GM12878 (cell line): ENCODE results near the gene ZNFX1. TPM values are rescaled to one million over a fixed set of nuclear protein-coding genes. Genes with fewer than 3 reads are reported as not detected.

ENCODE experiments used
- ATAC-seq: fragments of 200-7000 bp; cut with Tn5 transposase; 3 replicates; pipeline ENCODE4 v1.9.1; 2020; ENCODE audit warnings: mild to moderate bottlenecking, moderate library complexity
- BruUV-seq: library from RNA; stranded (reverse); fragments of 400-500 nt; replicated peaks from 2 replicates; lab custom pipeline; 2021; lab: Mats Ljungman, UMichigan
- CTCF ChIA-PET: fragments of 300-600 bp; sonication (Branson Sonifier 250); formaldehyde crosslinking; extraction: SDS; loops from one replicate; lab custom pipeline; 2021; ENCODE audit warnings: inconsistent platforms; lab: Yijun Ruan, JAX
- POLR2A ChIA-PET: fragments of 350-600 bp; formaldehyde crosslinking; extraction: SDS; loops from one replicate; lab custom pipeline; 2021; ENCODE audit warnings: inconsistent platforms; lab: Charles Lee
- RAD21 ChIA-PET: fragments of 300-600 bp; sonication (Branson Sonifier 250); formaldehyde crosslinking; loops from one replicate; lab custom pipeline; 2023; ENCODE audit warnings: antibody characterized with exemption; ENCODE audit not compliant: unreplicated experiment; lab: Charles Lee
- SMC1A ChIA-PET: fragments of 300-600 bp; sonication (Branson Sonifier 250); formaldehyde crosslinking; loops from one replicate; lab custom pipeline; 2023; ENCODE audit not compliant: unreplicated experiment, uncharacterized antibody; lab: Charles Lee
- DNase-seq: peaks from one replicate; pipeline ENCODE4 v3.0.0-alpha.2; 2011; ENCODE audit warnings: low read depth, low spot score
- FAIRE-seq: peaks from 3 replicates; lab custom pipeline; 2011; peaks lifted over from hg19 to GRCh38; lab: Jason Lieb, UNC
- H2AFZ ChIP-seq: 2 replicates; pipeline ENCODE4 v1.6.0; 2011; ENCODE audit warnings: low read depth, low read length, control low read depth; ENCODE audit not compliant: control insufficient read depth
- H3K27ac ChIP-seq: 2 replicates; pipeline ENCODE4 v1.5.1; 2011; ENCODE audit warnings: control low read depth; ENCODE audit not compliant: control insufficient read depth, insufficient read depth
- H3K27me3 ChIP-seq, 2 experiments: replicated peaks in 1 of 2; 2 replicates each; pipeline versions ENCODE4 v1.6.0 to v1.6.1; 2011; ENCODE audit warnings: low read length in 1 of 2; ENCODE audit not compliant: control insufficient read depth in 2 of 2, insufficient read depth in 2 of 2
- H3K36me3 ChIP-seq, 2 experiments: 2 replicates each; pipeline ENCODE4 v1.5.1; 2011; ENCODE audit warnings: low read length in 1 of 2; ENCODE audit not compliant: control insufficient read depth in 2 of 2, insufficient read depth in 2 of 2
- H3K4me1 ChIP-seq: 2 replicates; pipeline ENCODE4 v1.6.1; 2011; ENCODE audit warnings: mild to moderate bottlenecking, low read length, moderate library complexity, mixed read lengths; ENCODE audit not compliant: control insufficient read depth, insufficient read depth
- H3K4me2 ChIP-seq: 2 replicates; pipeline ENCODE4 v1.6.0; 2011; ENCODE audit warnings: control low read depth; ENCODE audit not compliant: control insufficient read depth, insufficient read depth
- H3K4me3 ChIP-seq: fragments of 200-600 bp; sonication (generic); 2 replicates; pipeline ENCODE4 v1.5.1; 2016
- H3K79me2 ChIP-seq: 2 replicates; pipeline ENCODE4 v1.6.0; 2011; ENCODE audit warnings: low read length; ENCODE audit not compliant: control insufficient read depth, insufficient read depth
- H3K9ac ChIP-seq: 2 replicates; pipeline ENCODE4 v1.8.0; 2011; ENCODE audit warnings: low read length, control low read depth, mixed read lengths; ENCODE audit not compliant: control insufficient read depth, insufficient read depth
- H3K9me3 ChIP-seq: replicated peaks from 3 replicates; pipeline ENCODE4 v1.5.1; 2011; ENCODE audit warnings: mild to moderate bottlenecking, low read length; ENCODE audit not compliant: control insufficient read depth, insufficient read depth
- H4K20me1 ChIP-seq: 2 replicates; pipeline ENCODE4 v1.6.0; 2011; ENCODE audit not compliant: control insufficient read depth, insufficient read depth
- ETV6 ChIP-seq, 2 experiments: fragments of 450-650 bp in 1 of 2; IDR thresholded peaks in 1 of 2; conservative IDR thresholded peaks in 1 of 2; 2 replicates each; pipeline ENCODE4 v1.6.1; 2014; ENCODE audit warnings: antibody characterized with exemption in 1 of 2, borderline replicate concordance in 1 of 2, low read depth in 1 of 2, mild to moderate bottlenecking in 1 of 2, moderate library complexity in 1 of 2
- IKZF1 ChIP-seq: fragments of 450-650 bp; conservative IDR thresholded peaks from 2 replicates; pipeline ENCODE4 v1.6.1; 2017; ENCODE audit warnings: antibody characterized with exemption, mild to moderate bottlenecking
- IKZF2 ChIP-seq, 2 experiments: fragments of 450-650 bp; IDR thresholded peaks; 2 replicates each; pipeline ENCODE4 v1.6.1; 2017; ENCODE audit warnings: mild to moderate bottlenecking in 2 of 2, moderate library complexity in 2 of 2
- JUNB ChIP-seq: IDR thresholded peaks from 2 replicates; pipeline ENCODE4 v1.6.1; 2016; ENCODE audit warnings: antibody characterized with exemption, mild to moderate bottlenecking
- POU2F2 ChIP-seq: IDR thresholded peaks from 3 replicates; pipeline ENCODE4 v1.6.1; 2011; ENCODE audit warnings: low read depth, mild to moderate bottlenecking, low read length, borderline replicate concordance
- RUNX3 ChIP-seq: IDR thresholded peaks from 2 replicates; pipeline ENCODE4 v1.6.1; 2012; ENCODE audit warnings: low read length, inconsistent platforms
- STAT3 ChIP-seq: IDR thresholded peaks from 2 replicates; pipeline ENCODE4 v1.6.1; 2011; ENCODE audit warnings: low read depth, low read length, improper control_type of control experiment
- WGBS: methylation state at CpG from one replicate; pipeline ENCODE4 v1.1.6; 2016; ENCODE audit warnings: low lambda C conversion rate; ENCODE audit not compliant: insufficient replicate concordance, insufficient coverage; ENCODE audit errors: missing lambda C conversion rate; 5-methylcytosine and 5-hydroxymethylcytosine counted together
- in situ Hi-C: fragments of 300-500 bp; cut with MboI; formaldehyde crosslinking; loops from 9 replicates; pipeline ENCODE4 v1.14.3; 2018; ENCODE audit warnings: mixed read lengths
- intact Hi-C: fragments of 100-400 bp; cut with micrococcal nuclease; formaldehyde crosslinking; loops from one replicate; pipeline ENCODE4 v1.14.2; 2022; ENCODE audit not compliant: unreplicated experiment
- polyA plus RNA-seq, 11 experiments: library from polyadenylated mRNA; depleted of rRNA in 4 of 11; unstranded in 6 of 11; stranded (reverse) in 5 of 11; fragments of >200 nt; fragmentation: Nextera tagmentation in 4 of 11; fragmentation: Illumina TruSeq in 1 of 11; extraction: Ambion mirVana in 4 of 11; extraction: Trizol in 1 of 11; gene quantifications; 1 replicate in 1 of 11; 2 replicates in 10 of 11; pipeline versions ENCODE4 v1.2.1 to v1.2.3, GENCODE V29; 2011 to 2016; ENCODE audit warnings: inconsistent platforms in 2 of 11, missing spikeins in 2 of 11, low read depth in 1 of 11
- total RNA-seq, 4 experiments: library from RNA; depleted of rRNA in 3 of 4; stranded (reverse); fragments of >200 nt in 3 of 4; fragmentation: Illumina TruSeq in 1 of 4; extraction: Trizol in 1 of 4; gene quantifications; 2 replicates each; pipeline versions ENCODE4 v1.2.1 to v1.2.3, GENCODE V29; 2013 to 2021
- TF ChIP-seq, protein P1 (sequence below), 3 experiments: IDR thresholded peaks in 2 of 3; conservative IDR thresholded peaks in 1 of 3; 2 replicates each; pipeline ENCODE4 v1.5.1; 2011; ENCODE audit warnings: low read depth in 3 of 3, low read length in 3 of 3, mild to moderate bottlenecking in 3 of 3, control low read depth in 2 of 3, moderate library complexity in 2 of 3, inconsistent platforms in 1 of 3, mixed read lengths in 1 of 3; ENCODE audit not compliant: control insufficient read depth in 2 of 3, insufficient read depth in 1 of 3; ENCODE audit errors: extremely low read depth in 1 of 3
- TF ChIP-seq, protein P2 (sequence below): fragments of 450-650 bp; IDR thresholded peaks from 2 replicates; pipeline ENCODE4 v1.6.1; 2017; ENCODE audit warnings: mild to moderate bottlenecking, moderate library complexity

ZNFX1 gene
- total and polyA plus RNA-seq, 10 of the 15 experiments (the other 5 are each of a cell fraction or from before 2014, with no cell fraction given): 7.4 to 31.5 (median 25.6) TPM

- Histone ChIP-seq H3K9me3 (peaks cover 4% of the 10 kb centered on the region; the same call in 2 of the 3 replicates), H3K9ac (no peak overlapping the region), H4K20me1 (peaks cover 11% of the 10 kb centered on the region; the same call in 1 of the 2 replicates), H3K79me2 (peaks cover 81% of the 10 kb centered on the region), H3K36me3 (peaks cover 9 to 42% of the 10 kb centered on the region in 2 experiments), H3K4me3 (peak overlapping the region; percentile 4; the same call in 1 of the 2 replicates), H3K4me1 (peaks cover 21% of the 10 kb centered on the region), H3K4me2 (peak overlapping the region; percentile 58), H3K27me3 (no peaks in the 10 kb centered on the region), H2AFZ (no peak overlapping the region), H3K27ac (peak overlapping the region; percentile 24; the same call in 1 of the 2 replicates)
- no peak for DNase-seq
- 0% methylated on average over 1 of the region's 1 CpG for WGBS
- ChIA-PET RAD21 (interaction anchor here (0.6 kb wide), 1 partner anchor 54 kb away, joined by 3 read pairs; the partner anchor contains the start of gene DDX27), SMC1A (interaction anchor here (0.9 to 1.6 kb wide), 2 partner anchors 9 to 88 kb away, joined by 3 read pairs; no protein-coding TSS in a partner anchor), POLR2A (interaction anchor here (0.7 to 4.4 kb wide), 3 partner anchors 10 to 230 kb away, joined by 3 to 25 read pairs (median 3); no protein-coding TSS in a partner anchor), CTCF (interaction anchor here (1.3 to 1.4 kb wide), 2 partner anchors 55 to 57 kb away, joined by 3 to 6 read pairs; no protein-coding TSS in a partner anchor)
- intact Hi-C loops (loop anchor here (10.0 kb wide), 1 partner anchor 542 kb away; the partner anchor contains the start of gene SLC9A8), in situ Hi-C loops (no loop called here)
- peak; percentile 31 to 41; a peak in 3 of 4 replicates for TF ChIP-seq IKZF2 (IDR thresholded peaks at IDR 0.05)
- TF ChIP-seq, protein P1, sequence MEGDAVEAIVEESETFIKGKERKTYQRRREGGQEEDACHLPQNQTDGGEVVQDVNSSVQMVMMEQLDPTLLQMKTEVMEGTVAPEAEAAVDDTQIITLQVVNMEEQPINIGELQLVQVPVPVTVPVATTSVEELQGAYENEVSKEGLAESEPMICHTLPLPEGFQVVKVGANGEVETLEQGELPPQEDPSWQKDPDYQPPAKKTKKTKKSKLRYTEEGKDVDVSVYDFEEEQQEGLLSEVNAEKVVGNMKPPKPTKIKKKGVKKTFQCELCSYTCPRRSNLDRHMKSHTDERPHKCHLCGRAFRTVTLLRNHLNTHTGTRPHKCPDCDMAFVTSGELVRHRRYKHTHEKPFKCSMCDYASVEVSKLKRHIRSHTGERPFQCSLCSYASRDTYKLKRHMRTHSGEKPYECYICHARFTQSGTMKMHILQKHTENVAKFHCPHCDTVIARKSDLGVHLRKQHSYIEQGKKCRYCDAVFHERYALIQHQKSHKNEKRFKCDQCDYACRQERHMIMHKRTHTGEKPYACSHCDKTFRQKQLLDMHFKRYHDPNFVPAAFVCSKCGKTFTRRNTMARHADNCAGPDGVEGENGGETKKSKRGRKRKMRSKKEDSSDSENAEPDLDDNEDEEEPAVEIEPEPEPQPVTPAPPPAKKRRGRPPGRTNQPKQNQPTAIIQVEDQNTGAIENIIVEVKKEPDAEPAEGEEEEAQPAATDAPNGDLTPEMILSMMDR (IDR thresholded peaks at IDR 0.05 in 2 of 3, conservative IDR thresholded peaks at IDR 0.05 in 1 of 3; ENCODE audit: control insufficient read depth in 2 of 3, extremely low read depth in 1 of 3, insufficient read depth in 1 of 3, low read depth in 3 of 3, low read length in 3 of 3): no peak
- peak in 1 of 2 experiments; percentile 59; a peak in 1 of 4 replicates for TF ChIP-seq ETV6 (conservative IDR thresholded peaks at IDR 0.05 in 1 of 2, IDR thresholded peaks at IDR 0.05 in 1 of 2; ENCODE audit: borderline replicate concordance in 1 of 2, low read depth in 1 of 2)
- 0 out of 2 replicates have a peak, but pooled peaks have one; percentile 18 for TF ChIP-seq IKZF1
- TF ChIP-seq, protein P2, sequence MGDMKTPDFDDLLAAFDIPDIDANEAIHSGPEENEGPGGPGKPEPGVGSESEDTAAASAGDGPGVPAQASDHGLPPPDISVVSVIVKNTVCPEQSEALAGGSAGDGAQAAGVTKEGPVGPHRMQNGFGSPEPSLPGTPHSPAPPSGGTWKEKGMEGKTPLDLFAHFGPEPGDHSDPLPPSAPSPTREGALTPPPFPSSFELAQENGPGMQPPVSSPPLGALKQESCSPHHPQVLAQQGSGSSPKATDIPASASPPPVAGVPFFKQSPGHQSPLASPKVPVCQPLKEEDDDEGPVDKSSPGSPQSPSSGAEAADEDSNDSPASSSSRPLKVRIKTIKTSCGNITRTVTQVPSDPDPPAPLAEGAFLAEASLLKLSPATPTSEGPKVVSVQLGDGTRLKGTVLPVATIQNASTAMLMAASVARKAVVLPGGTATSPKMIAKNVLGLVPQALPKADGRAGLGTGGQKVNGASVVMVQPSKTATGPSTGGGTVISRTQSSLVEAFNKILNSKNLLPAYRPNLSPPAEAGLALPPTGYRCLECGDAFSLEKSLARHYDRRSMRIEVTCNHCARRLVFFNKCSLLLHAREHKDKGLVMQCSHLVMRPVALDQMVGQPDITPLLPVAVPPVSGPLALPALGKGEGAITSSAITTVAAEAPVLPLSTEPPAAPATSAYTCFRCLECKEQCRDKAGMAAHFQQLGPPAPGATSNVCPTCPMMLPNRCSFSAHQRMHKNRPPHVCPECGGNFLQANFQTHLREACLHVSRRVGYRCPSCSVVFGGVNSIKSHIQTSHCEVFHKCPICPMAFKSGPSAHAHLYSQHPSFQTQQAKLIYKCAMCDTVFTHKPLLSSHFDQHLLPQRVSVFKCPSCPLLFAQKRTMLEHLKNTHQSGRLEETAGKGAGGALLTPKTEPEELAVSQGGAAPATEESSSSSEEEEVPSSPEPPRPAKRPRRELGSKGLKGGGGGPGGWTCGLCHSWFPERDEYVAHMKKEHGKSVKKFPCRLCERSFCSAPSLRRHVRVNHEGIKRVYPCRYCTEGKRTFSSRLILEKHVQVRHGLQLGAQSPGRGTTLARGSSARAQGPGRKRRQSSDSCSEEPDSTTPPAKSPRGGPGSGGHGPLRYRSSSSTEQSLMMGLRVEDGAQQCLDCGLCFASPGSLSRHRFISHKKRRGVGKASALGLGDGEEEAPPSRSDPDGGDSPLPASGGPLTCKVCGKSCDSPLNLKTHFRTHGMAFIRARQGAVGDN: no peak
- peak; percentile 13; the same call in 1 of the 2 replicates for TF ChIP-seq RUNX3
- peak; percentile 22; the same call in 1 of the 2 replicates for TF ChIP-seq JUNB
- no peak for TF ChIP-seq POU2F2
- no peak for TF ChIP-seq STAT3
- no TSS peak for BruUV-seq
- peak; percentile 47 for ATAC-seq
- FAIRE-seq: peak; percentile 83
These were observed 5.2 kb downstream of the ZNFX1 start for GRCh38 chr20:49272654-49273053.
